HUES64 (cell line): ENCODE results near the gene RFX2.
"Not testable (repeated sequence)": the region's sequence is repeated elsewhere in the genome, so short reads cannot be mapped to it uniquely, and the experiment has no call there.

ENCODE experiments used
- H3K27ac ChIP-seq: 2 replicates; pipeline ENCODE4 v1.7.0; 2013; ENCODE audit warnings: low read depth, low read length, inconsistent platforms
- H3K27me3 ChIP-seq: 2 replicates; pipeline ENCODE4 v1.6.1; 2013; ENCODE audit warnings: mild to moderate bottlenecking, low read length; ENCODE audit not compliant: insufficient read depth
- H3K36me3 ChIP-seq: 2 replicates; pipeline ENCODE4 v1.6.1; 2013; ENCODE audit warnings: mild to moderate bottlenecking, low read length; ENCODE audit not compliant: insufficient read depth
- H3K4me1 ChIP-seq: 2 replicates; pipeline ENCODE4 v1.6.1; 2013; ENCODE audit warnings: mild to moderate bottlenecking, low read length, moderate library complexity; ENCODE audit not compliant: insufficient read depth
- H3K4me3 ChIP-seq: 2 replicates; pipeline ENCODE4 v1.5.1; 2013; ENCODE audit warnings: mild to moderate bottlenecking, low read length, moderate library complexity
- H3K9ac ChIP-seq: 2 replicates; pipeline ENCODE4 v1.6.1; 2013; ENCODE audit warnings: mild to moderate bottlenecking, low read depth, low read length
- H3K9me3 ChIP-seq: 2 replicates; pipeline ENCODE4 v1.6.1; 2013; ENCODE audit warnings: low read depth, low read length; ENCODE audit not compliant: insufficient read depth
- WGBS: fragments of 150-250, 120-280 bp; methylation state at CpG from one replicate; pipeline ENCODE4 v1.1.7; 2013; ENCODE audit warnings: missing lambda C conversion rate; 5-methylcytosine and 5-hydroxymethylcytosine counted together

The RFX2 gene

DNA sequence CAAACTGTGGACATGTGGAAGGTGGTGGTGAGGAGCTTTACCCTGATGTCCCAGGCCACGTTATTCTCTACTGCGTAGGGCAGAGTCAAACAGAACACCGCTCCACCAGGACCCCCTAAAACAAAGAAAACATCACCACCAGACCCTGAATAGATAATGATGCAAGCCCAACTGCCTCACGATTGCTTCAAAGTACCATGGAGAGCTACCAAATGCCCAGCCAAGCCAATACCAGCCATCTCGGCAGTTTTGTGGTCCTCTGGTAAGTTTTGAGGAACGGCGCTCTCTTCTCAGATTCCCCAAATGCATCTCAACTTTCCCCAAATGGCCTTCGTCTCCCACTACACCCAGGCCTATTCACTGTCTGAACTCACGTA lies 138.0 kb downstream of the RFX2 start:
- H3K9ac ChIP-seq = no peak overlapping the region
- no peaks in the 10 kb centered on the region for H3K27me3 ChIP-seq
- peaks cover 8% of the 10 kb centered on the region for H3K4me1 ChIP-seq
- 93% methylated on average over 9 of the region's 9 CpGs for WGBS
- no peak overlapping the region for H3K4me3 ChIP-seq
- H3K36me3 ChIP-seq = peaks cover 24% of the 10 kb centered on the region
- no peaks in the 10 kb centered on the region for H3K9me3 ChIP-seq
- no peak overlapping the region for H3K27ac ChIP-seq

DNA sequence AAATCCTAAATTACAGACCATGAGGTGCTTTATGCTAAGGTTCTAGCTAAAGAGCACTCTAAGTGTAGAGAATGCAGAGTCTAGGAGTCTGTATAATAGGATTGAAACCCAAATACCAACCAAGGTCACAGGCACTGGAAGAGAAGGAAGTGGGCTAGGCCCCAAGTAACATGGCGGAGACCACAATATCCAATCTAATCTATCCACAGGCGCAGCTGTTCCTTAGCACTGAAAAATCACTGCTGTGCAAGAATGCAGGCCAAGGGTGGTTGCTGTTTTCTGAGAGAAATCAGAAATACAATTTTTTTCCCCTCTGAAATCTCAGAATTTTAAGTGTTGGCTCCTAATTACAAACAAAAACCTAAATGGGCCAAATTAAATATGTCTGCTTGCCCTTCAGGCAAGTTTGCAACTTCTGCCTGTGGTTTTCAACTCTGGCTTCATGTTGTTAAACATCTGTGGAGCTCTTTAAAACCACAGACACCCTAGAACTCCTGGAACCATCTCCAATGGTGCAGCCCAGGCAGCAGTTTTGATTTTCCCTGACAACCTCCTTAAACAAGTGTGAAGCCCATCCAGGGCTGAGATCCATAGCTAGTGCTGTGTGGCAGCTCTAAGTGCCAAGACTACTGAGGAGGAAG lies 138.5 kb downstream of the RFX2 start:
- Histone ChIP-seq H3K36me3 (peaks cover 27% of the 10 kb centered on the region), H3K9ac (no peak overlapping the region), H3K9me3 (no peaks in the 10 kb centered on the region), H3K27ac (no peak overlapping the region), H3K4me1 (peaks cover 8% of the 10 kb centered on the region), H3K27me3 (no peaks in the 10 kb centered on the region), H3K4me3 (no peak overlapping the region)
- WGBS = 100% methylated on average over 2 of the region's 2 CpGs

DNA sequence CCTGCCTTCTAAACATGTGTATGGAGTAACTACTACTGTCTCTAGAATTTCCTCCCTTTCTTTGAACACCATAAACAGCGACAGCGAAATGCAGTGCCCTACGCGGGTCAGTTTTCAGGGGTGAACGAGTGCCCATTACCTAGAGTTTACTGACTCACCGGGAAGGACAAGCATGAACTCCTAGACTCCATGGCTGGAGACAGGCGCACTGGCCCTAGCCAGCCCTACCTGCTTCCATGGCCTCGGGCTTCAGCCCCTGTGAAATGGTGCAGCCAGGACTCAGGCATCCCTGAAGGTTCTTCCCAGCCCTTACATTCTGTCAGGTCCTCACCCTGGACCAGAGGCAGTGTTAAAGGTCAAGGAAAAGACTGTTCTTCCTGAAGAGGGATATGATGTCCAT lies 140.8 kb downstream of the RFX2 start:
- 95% methylated on average over 8 of the region's 8 CpGs for WGBS
- Histone ChIP-seq H3K9ac (no peak overlapping the region), H3K4me1 (peaks cover 8% of the 10 kb centered on the region), H3K4me3 (no peak overlapping the region), H3K27me3 (no peaks in the 10 kb centered on the region), H3K9me3 (no peaks in the 10 kb centered on the region), H3K36me3 (peaks cover 17% of the 10 kb centered on the region), H3K27ac (no peak overlapping the region)

DNA sequence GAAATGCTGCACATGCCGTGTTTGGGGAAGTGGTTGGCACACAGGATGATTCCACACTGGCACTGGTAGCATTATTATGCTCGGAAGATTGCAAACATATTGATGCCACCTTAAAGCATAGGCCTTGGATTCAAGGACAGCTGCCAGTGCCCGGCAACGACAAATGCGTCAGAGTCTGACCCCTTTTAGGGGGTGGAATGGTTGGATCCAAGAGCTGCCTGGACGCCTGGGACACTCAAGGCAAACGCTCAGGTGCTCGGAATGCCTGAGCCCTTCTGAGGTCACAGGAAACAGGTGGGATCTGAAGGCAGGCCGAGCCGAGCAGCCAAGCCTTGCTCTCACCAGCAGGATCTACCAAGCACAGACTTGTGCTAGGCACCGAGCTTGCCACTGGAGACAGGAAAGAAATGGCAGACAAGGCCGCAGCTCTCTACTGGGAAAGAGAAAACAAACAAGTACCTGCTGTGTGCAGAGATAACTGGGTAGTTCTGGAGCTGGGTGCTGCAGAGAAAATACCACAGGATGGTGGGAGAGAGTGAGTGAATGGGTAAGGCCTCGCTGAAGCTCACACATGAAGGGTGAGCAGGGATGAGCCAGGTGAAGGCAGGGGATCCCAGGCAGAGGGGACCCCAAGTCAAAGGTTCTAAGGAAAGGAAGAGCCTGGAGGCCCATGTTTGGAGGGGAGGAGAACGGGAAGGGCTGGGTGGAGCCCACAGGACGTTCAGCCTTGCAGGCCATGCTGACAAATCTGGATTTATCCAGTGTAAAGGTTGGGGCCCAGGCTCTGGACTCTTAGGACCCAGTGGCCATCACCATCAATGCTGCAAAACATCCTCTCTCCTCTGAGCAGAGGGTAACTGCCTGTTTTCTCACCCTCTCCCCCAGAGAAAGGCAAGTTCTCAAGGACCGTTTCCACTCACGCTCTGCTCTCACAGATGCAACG lies 141.6 kb downstream of the RFX2 start:
- Histone ChIP-seq H3K9ac (peak overlapping the region; percentile 14; the same call in 1 of the 2 replicates), H3K27ac (peak overlapping the region; percentile 38), H3K36me3 (peaks cover 10% of the 10 kb centered on the region), H3K4me1 (peaks cover 8% of the 10 kb centered on the region), H3K4me3 (no peak overlapping the region), H3K27me3 (no peaks in the 10 kb centered on the region), H3K9me3 (no peaks in the 10 kb centered on the region)
- 76% methylated on average over 18 of the region's 18 CpGs for WGBS

DNA sequence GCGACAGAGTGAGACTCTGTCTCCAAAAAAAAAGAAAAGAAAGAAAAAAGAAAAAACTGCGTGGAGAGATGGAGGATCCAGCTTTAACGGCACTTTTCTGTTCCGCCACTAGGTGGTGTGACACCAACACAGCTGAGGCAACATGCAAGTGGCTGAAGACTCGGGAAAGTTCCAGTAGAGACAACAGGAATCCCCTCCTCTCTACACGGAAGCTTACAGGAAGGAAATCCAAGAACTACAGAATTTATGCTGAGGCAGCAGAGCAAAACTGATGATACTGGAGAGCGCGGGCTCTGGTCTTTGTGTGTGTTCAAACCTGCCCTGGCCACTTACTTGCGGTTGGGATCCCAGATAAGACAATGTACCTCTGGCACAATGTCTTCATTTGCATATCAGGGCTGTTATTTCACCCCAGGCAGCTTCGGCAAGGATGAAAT lies 142.3 kb downstream of the RFX2 start:
- H3K9ac ChIP-seq = peak overlapping the region; percentile 14; the same call in 1 of the 2 replicates
- peaks cover 8% of the 10 kb centered on the region for H3K4me1 ChIP-seq
- no peak overlapping the region for H3K4me3 ChIP-seq
- no peaks in the 10 kb centered on the region for H3K27me3 ChIP-seq
- H3K36me3 ChIP-seq = peaks cover 3% of the 10 kb centered on the region; the same call in 1 of the 2 replicates
- 0 out of 2 replicates have a peak overlapping the region, but pooled peaks have one; percentile 38 for H3K27ac ChIP-seq
- 24% methylated on average over 10 of the region's 10 CpGs for WGBS
- H3K9me3 ChIP-seq = no peaks in the 10 kb centered on the region

DNA sequence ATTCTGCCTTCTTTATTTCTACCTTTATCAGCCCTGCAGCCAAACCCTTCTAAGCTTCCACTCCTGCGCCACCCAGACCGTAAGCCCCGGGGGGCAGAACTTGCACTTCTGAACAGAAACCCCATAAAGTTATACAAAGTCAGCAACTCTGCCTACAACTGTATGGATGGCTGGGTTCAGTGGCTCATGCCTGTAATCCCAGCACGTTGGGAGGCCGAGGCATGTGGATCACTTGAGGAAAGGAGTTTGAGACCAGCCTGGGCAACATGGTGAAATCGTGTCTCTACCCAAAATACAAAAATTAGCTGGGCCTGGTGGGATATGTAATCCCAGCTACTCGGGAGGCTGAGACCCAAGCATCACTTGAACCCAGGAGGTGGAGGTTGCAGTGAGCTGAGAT lies 142.7 kb downstream of the RFX2 start:
- Histone ChIP-seq H3K27me3 (no peaks in the 10 kb centered on the region), H3K36me3 (peaks cover 3% of the 10 kb centered on the region; the same call in 1 of the 2 replicates), H3K27ac (no peak overlapping the region), H3K4me1 (peaks cover 10% of the 10 kb centered on the region), H3K9ac (no peak overlapping the region), H3K4me3 (no peak overlapping the region), H3K9me3 (no peaks in the 10 kb centered on the region)
- WGBS = 90% methylated on average over 7 of the region's 7 CpGs

DNA sequence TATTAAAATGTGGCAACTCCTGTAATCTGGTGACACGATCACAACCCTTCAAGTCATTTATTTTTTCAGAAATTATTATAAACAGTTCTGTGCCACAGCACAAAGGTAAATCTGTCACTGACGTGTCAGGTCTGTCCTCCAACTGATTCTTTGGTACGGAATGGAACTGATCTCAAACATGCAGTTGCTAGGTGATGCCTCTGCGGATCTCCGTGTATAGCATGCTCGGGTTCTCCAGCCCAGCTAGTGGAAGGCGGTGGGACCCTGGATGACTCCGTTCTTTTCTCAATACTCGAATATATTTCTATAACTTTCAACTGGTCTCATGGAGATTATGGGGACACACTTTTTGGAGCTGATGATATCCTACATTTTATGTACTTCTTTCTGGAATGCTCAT lies 143.4 kb downstream of the RFX2 start:
- H3K36me3 ChIP-seq = peaks cover 3% of the 10 kb centered on the region; the same call in 1 of the 2 replicates
- no peaks in the 10 kb centered on the region for H3K27me3 ChIP-seq
- H3K9ac ChIP-seq = no peak overlapping the region
- peaks cover 16% of the 10 kb centered on the region for H3K4me1 ChIP-seq
- no peak overlapping the region for H3K4me3 ChIP-seq
- H3K27ac ChIP-seq = no peak overlapping the region
- no peaks in the 10 kb centered on the region for H3K9me3 ChIP-seq
- WGBS = 95% methylated on average over 9 of the region's 9 CpGs

DNA sequence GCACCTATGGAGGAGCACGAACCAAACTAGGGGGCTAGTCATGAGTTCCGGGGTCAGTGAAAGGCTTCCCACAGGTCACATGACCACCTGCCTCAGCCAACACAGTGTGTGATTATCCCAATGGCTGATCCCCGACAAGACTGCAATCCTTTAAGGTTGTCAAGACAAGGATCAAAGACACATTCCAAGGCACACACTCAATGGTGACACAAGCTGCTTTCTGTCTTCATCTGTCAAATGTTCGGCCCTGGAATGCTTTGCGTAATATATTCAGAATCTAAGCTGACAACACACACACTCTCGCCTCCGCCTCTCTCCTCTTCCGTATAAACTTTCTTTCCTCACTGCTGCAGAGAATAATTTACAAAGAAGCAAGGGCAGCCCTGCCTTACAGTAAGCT lies 144.1 kb downstream of the RFX2 start:
- no peaks in the 10 kb centered on the region for H3K9me3 ChIP-seq
- 92% methylated on average over 8 of the region's 8 CpGs for WGBS
- no peak overlapping the region for H3K27ac ChIP-seq
- peaks cover 3% of the 10 kb centered on the region; the same call in 1 of the 2 replicates for H3K36me3 ChIP-seq
- no peak overlapping the region for H3K4me3 ChIP-seq
- H3K4me1 ChIP-seq = peaks cover 17% of the 10 kb centered on the region
- H3K9ac ChIP-seq = no peak overlapping the region
- no peaks in the 10 kb centered on the region for H3K27me3 ChIP-seq

DNA sequence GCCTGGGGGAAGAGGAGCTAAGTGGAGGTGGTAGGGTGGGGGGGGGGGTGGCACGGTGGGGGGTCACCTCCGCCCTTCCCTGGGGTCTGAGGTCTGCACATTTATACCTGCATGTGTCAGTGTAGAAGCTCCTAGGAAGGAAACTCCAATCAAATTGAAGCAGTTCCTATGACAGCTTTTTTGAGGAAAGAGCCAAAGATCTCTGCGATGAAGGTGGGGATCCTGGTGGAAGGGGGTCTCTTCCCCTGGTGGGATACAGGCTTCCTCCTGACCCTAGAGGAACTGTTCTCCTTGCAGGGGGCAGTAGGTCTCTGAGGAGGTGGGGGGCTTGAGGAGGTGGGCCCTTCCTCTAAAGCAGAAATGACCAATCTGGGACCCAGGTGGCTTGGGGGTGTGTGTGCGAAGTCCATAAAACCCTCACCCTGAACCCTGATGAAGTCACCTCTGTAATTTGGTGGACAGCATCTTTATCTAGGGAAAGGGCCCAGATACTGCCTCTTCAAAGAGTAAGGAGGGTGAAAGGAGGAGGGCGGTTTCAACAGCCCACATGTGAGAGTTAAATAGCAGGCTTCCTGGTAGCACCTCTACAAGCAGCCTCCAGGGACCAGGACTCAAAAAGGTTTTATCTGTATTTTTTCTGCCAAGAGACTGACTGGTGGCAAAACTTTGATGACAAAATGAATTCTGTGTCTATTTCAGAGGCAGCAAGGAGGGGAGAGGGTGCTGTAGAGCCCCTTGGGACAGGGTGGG lies 145.3 kb downstream of the RFX2 start:
- Histone ChIP-seq H3K4me3 (no peak overlapping the region), H3K9me3 (no peaks in the 10 kb centered on the region), H3K9ac (no peak overlapping the region), H3K4me1 (peaks cover 17% of the 10 kb centered on the region), H3K36me3 (peaks cover 3% of the 10 kb centered on the region; the same call in 1 of the 2 replicates), H3K27ac (no peak overlapping the region), H3K27me3 (no peaks in the 10 kb centered on the region)
- WGBS = 93% methylated on average over 4 of the region's 5 CpGs

DNA sequence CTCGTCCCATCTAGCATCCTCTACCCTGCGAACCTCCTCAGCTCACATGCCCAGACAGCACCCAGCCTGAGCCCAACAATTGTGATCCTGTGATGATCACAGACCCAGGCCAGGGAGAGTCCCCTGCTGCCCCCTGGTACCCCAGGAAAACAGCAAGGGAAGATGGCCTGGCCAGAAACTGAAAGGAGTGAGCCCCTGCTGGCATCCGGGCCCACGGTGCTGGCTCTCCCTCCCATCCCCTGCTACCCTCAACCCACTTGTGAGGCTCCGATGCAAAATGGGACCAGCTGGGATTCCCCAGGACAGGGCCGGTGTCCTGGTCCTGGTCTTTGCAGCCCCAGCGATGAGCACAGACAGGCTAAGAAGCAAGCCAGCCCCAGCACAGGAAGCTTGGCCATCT lies 146.4 kb downstream of the RFX2 start:
- no peak overlapping the region; the same call in 1 of the 2 replicates for H3K9ac ChIP-seq
- no peak overlapping the region for H3K4me3 ChIP-seq
- peaks cover 3% of the 10 kb centered on the region; the same call in 1 of the 2 replicates for H3K36me3 ChIP-seq
- H3K27ac ChIP-seq = no peak overlapping the region
- no peaks in the 10 kb centered on the region for H3K9me3 ChIP-seq
- H3K27me3 ChIP-seq = no peaks in the 10 kb centered on the region
- WGBS = 92% methylated on average over 7 of the region's 7 CpGs
- H3K4me1 ChIP-seq = peaks cover 17% of the 10 kb centered on the region

DNA sequence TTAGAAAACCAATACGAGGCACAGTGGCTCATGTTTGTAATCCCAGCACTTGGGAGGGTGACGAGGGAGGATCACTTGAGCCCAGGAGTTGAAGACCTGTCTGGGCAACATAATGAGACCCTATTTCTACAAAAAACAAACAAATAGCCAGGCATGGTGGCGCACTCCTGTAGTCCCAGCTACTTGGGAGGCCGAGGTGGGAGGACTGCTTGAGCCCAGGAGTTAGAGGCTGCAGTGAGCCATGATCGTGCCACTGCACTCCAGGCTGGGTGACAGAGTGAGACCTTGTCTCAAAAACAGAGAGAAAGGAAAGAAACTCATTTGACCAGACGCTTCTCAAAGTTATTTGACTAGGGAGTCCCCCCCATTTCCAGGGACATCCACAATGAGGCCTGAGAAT lies 147.0 kb downstream of the RFX2 start:
- H3K36me3 ChIP-seq, H3K9ac ChIP-seq, H3K4me3 ChIP-seq, H3K27ac ChIP-seq, H3K27me3 ChIP-seq, H3K9me3 ChIP-seq: not testable (repeated sequence)
- H3K4me1 ChIP-seq = peaks cover 16% of the 10 kb centered on the region
- WGBS = 95% methylated on average over 6 of the region's 6 CpGs
